Measurements from ENCODE around the gene SSH2.
A peak's percentile ranks its signal among the peaks of the same experiment; 100 is the strongest.

The SSH2 gene

GRCh38 chr17:29612404-29613280 lies 317.4 kb downstream of the SSH2 start:
- DNase-seq (ENCODE audit: low read depth in 2 of 2) = no peak

- DNase-seq (ENCODE audit: low read depth in 2 of 2) = no peak
Observed at GRCh38 chr17:29612094-29612403, 318.0 kb downstream of the SSH2 start.

GRCh38 chr17:29611351-29612093 lies 318.5 kb downstream of the SSH2 start:
- DNase-seq (ENCODE audit: low read depth in 2 of 2) = no peak

DNA sequence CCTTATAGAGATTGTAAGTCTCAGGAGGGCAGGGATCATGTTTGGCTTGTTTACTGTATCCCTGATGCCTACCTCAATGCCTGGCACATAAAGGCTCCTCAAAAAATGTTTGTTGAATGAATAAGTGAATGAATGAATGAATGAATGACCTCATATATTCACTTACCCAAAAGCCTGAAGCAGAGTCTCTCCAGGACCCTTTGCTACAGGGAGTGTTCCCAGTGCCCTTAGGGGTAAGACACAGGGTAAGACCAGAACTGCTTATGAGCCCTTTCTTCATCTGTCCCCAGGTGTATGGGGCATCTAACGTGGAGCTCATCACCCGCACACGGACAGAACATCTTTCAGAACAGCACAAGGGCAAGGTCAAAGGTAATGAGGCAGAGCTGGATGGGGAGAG lies 319.6 kb downstream of the SSH2 start:
- DNase-seq (ENCODE audit: low read depth in 2 of 2) = no peak

GRCh38 chr17:29608986-29609385 lies 321.0 kb downstream of the SSH2 start:
- DNase-seq (ENCODE audit: low read depth in 2 of 2) = no peak

DNA sequence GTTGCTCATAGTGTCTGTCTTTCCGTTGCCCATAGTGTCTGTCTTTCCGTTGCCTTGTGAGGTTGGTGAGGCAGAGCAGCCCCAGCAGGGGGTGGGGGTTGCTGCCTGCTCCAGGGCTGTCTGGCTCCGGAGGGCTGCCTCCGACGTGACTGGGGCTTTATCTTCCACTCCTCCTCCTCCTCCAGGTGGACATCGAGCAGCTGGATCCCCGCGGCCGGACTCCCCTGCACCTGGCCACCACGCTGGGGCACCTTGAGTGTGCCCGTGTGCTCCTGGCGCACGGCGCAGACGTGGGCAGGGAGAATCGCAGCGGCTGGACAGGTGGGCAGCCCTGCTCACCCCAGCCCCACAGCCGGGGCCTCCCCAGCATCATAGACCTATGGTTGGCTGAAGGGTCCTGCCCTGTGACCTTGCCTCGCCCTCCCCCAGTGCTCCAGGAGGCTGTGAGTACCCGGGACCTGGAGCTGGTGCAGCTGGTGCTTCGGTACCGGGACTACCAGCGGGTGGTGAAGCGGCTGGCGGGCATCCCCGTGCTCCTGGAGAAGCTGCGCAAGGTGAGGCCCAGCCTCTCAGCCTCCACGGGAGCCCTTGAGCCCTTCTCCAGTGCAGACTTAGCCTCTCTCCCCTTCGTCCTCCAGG lies 322.4 kb downstream of the SSH2 start:
- DNase-seq (ENCODE audit: low read depth in 2 of 2) = no peak

GRCh38 chr17:29603109-29603674 lies 326.8 kb downstream of the SSH2 start:
- DNase-seq (ENCODE audit: low read depth in 2 of 2) = no peak

DNA sequence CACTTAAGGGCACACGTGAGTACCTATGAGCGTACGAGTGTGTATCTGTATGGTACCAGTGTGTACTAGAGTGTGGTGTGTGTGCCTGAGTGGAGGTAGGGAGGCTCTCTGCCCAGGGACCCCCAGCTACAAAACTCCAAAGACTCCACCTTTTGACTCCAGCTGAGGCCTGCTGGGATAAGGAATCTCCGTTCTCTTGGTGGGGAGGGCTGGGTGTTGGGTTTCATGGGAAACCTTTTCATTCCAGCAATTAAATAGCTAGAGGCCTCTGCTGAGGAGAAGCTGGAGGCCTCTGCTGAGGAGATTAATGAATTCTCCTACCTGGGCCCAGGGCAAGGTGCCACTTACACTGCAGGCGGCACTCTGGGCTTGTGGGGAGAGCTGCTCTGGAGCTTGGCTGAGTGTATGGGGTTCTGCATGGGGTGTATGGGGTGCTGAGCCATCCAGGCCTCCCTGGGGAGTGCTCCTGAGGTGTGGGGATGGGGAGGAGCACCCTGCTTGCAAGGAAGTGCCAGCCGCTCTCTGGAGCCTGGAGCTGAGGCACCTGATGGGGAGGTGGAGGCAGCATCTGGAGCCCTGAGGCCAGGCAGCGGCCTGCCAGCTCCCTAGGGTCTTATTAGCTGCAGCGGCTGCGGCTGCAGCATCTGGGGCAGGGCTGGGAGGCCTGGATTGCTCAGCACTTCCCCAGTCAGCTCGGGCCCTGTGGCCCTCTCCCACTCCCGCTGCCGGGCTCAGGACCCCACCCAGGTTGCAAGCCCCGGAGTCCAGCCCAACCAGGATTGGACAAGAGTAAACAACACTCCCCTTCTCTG lies 332.5 kb downstream of the SSH2 start:
- no peak for DNase-seq (ENCODE audit: low read depth in 2 of 2)

DNA sequence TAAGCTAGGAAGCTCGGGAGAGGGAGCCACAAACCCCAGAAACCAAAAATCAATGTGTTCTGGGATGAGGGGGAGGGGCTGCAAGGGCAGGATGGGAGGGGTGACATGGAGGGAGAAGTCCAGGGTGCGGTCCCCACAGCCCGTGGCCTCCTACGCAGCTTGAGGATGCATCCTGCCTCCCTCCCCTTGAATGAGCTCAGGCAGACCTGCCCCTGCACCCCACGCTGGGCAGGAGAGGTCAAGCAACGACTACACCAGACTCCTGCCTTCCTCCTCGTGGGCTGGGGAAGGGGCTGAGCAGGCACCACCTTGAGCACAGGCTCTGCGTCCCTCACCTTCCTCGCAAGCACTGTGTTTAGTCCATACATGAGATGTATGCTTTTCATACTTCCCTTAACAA lies 333.2 kb downstream of the SSH2 start:
- no peak for DNase-seq (ENCODE audit: low read depth in 2 of 2)

GRCh38 chr17:29595943-29596774 lies 333.9 kb downstream of the SSH2 start:
- DNase-seq (ENCODE audit: low read depth in 2 of 2) = no peak

- DNase-seq (ENCODE audit: low read depth in 2 of 2) = no peak
Observed at GRCh38 chr17:29595107-29595942, 334.7 kb downstream of the SSH2 start.

DNA sequence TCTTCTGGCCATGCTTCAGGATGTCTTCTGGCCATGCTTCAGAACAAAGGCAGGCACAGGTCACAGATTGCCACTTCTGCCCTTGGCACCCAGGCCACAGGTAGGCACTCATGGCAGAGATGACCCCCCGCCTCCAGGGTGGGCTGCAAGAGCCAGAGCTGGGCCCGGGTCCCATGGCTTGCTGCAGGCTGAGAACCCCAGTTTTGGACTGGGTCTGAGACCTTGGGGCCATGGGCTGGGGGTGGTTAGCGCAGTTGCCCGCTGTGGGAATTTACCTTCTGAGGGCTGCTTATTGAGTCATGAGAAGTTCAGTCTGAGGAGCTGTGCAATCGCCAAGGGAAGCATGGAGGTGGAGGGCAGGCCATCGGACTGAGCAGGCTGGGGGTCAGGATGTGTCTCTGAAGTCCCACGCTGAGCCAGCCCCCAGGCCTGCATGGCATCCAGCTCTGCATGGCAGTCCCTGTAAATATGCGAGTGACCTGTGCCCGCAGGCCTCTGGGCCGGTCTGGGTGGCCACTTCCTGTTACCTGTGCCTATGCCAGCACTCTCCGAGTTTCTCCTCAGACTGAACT lies 335.4 kb downstream of the SSH2 start:
- no peak for DNase-seq (ENCODE audit: low read depth in 2 of 2)

GRCh38 chr17:29593591-29594518 lies 336.2 kb downstream of the SSH2 start:
- DNase-seq (ENCODE audit: low read depth in 2 of 2) = no peak

- no peak for DNase-seq (ENCODE audit: low read depth in 2 of 2)
Observed at GRCh38 chr17:29592850-29593551, 337.0 kb downstream of the SSH2 start, which contains the start of gene ANKRD13B. ANKRD13B (plus strand) TSS chr17:29593132; CDS start chr17:29593622, 490 bp downstream.

DNA sequence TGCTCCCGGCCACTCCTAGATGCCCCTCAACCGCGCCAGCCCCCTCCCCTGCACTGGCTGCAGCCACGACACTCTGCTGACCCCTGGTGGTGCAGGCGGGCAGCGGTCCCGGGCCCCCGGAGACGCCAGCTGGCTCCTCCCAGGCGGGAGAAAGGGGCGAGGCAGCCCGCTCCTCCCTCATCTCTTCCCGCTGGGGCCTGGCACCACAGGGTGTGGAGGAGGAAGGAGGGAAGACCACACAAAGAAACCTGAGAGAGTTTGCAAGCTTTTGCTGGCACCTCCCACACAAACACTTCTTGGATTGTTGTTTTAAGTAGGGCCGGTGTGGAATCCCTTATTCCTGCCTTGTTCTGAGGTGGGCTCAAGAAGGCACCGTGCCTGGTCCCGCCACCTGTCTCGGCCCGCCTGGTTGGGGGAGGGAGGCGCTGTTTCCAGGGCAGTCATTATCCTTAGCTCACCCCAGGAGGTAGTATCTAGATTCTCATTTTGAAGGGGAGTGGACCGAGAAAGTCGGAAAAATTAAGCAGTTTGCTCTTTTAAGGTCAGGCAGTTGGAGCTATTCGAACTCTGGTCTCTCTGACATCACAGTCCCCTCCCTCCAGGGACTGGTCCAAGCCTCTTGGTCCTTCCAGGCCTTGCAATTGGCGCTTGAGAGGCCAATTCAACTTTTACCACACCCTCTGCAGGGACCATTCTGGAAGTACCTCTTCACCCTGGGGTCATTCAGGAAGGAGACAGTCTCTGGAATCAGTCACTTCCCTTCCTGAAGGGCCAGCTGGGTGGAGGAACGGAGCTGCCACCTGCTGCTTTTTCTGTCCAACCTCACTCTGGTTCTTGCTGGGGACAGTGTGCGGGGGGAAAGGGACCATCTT lies 338.1 kb downstream of the SSH2 start:
- DNase-seq (ENCODE audit: low read depth in 2 of 2) = peak; percentile 73 to 75

- no peak for DNase-seq (ENCODE audit: low read depth in 2 of 2)
Observed at GRCh38 chr17:29591146-29591736, 338.8 kb downstream of the SSH2 start.
